ENCODE measurements around the gene TCF19.

- TF ChIP-seq CREB5 (CRISPR knock-in tag; IDR thresholded peaks at IDR 0.05; ENCODE audit: low read depth) (no peak), ZFP30 (CRISPR knock-in tag; IDR thresholded peaks at IDR 0.05) (no peak), TSHZ2 (CRISPR knock-in tag; IDR thresholded peaks at IDR 0.05) (no peak), RARB (CRISPR knock-in tag; IDR thresholded peaks at IDR 0.05) (no peak), BACH2 (CRISPR knock-in tag; IDR thresholded peaks at IDR 0.05; ENCODE audit: borderline replicate concordance) (no peak), ZFP3 (CRISPR knock-in tag; IDR thresholded peaks at IDR 0.05) (no peak)
- TF ChIP-seq, protein P1, sequence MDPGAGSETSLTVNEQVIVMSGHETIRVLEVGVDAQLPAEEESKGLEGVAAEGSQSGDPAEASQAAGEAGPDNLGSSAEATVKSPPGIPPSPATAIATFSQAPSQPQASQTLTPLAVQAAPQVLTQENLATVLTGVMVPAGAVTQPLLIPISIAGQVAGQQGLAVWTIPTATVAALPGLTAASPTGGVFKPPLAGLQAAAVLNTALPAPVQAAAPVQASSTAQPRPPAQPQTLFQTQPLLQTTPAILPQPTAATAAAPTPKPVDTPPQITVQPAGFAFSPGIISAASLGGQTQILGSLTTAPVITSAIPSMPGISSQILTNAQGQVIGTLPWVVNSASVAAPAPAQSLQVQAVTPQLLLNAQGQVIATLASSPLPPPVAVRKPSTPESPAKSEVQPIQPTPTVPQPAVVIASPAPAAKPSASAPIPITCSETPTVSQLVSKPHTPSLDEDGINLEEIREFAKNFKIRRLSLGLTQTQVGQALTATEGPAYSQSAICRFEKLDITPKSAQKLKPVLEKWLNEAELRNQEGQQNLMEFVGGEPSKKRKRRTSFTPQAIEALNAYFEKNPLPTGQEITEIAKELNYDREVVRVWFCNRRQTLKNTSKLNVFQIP (CRISPR knock-in tag; IDR thresholded peaks at IDR 0.05; ENCODE audit: borderline replicate concordance, low read depth), result no peak
- TF ChIP-seq, protein P2, sequence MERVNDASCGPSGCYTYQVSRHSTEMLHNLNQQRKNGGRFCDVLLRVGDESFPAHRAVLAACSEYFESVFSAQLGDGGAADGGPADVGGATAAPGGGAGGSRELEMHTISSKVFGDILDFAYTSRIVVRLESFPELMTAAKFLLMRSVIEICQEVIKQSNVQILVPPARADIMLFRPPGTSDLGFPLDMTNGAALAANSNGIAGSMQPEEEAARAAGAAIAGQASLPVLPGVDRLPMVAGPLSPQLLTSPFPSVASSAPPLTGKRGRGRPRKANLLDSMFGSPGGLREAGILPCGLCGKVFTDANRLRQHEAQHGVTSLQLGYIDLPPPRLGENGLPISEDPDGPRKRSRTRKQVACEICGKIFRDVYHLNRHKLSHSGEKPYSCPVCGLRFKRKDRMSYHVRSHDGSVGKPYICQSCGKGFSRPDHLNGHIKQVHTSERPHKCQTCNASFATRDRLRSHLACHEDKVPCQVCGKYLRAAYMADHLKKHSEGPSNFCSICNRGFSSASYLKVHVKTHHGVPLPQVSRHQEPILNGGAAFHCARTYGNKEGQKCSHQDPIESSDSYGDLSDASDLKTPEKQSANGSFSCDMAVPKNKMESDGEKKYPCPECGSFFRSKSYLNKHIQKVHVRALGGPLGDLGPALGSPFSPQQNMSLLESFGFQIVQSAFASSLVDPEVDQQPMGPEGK (CRISPR knock-in tag; IDR thresholded peaks at IDR 0.05; ENCODE audit: borderline replicate concordance), result no peak
Observed at GRCh38 chr6:31197559-31198305, 39.3 kb downstream of the TCF19 start.

Data from SK-N-SH treated with all-trans-retinoic acid at 6 μM for 48 hours (cell line).